D341Med (cell line): ENCODE results near the gene SIRT1.
A peak's percentile ranks its signal among the peaks of the same experiment; 100 is the strongest.
"Not testable (repeated sequence)": the region's sequence is repeated elsewhere in the genome, so short reads cannot be mapped to it uniquely, and the experiment has no call there.

Experiments used
- DNase-seq: peaks from one replicate; pipeline ENCODE4 v3.0.0; 2012; ENCODE audit warnings: low spot score

The SIRT1 gene

DNA sequence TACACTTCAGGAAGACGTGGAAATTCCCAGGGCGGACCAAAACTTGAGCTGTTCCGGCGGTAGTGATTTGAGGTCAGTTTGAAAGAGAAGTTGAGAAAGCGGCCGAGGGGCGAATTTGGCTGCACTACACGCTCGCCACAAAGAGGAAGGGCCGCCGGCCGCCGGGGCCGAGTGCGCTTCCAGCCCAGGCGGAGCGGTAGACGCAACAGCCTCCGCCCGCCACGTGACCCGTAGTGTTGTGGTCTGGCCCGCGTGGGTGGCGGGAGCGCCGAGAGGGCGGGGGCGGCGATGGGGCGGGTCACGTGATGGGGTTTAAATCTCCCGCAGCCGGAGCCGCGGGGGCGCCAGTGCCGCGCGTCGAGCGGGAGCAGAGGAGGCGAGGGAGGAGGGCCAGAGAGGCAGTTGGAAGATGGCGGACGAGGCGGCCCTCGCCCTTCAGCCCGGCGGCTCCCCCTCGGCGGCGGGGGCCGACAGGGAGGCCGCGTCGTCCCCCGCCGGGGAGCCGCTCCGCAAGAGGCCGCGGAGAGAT lies at the start of gene SIRT1:
Gene SIRT1 (plus strand): TSS at position 344 of the 529 bp plus-strand sequence. CDS start 66 bp downstream, at position 410.
- DNase-seq = peak; percentile 93

DNA sequence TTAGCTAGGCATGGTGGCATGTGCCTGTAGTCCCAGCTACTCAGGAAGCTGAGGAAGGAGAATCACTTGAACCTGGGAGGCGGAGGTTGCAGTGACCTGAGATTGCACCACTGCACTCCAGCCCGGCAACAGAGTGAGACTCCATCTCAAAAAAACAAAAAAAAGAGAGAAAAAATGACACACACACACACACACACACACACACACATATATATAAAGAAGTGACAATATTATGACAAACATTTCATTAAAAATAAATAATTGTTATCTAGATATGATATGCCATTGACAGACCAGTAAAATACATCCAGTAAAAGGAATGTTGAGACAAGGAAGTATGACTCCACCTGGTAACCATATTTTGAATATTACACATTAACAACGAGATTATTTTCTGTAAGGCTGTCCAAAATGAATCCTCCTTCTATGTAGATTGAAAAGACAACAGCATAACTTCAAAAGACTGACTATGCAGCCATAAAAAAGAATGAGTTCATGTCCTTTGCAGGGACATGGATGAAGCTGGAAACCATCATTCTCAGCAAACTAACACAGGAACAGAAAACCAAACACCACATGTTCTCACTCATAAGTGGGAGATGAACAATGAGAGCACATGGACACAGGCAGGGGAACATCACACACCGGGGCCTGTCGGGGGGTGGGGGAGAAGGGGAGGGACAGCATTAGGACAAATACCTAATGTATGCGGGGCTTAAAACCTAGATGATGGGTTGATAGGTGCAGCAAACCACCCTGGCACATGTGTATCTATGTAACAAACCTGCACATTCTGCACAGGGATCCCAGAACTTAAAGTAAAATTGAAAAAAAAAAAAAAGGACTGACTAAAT lies 48.7 kb upstream of the SIRT1 start:
- not testable (repeated sequence) for DNase-seq

DNA sequence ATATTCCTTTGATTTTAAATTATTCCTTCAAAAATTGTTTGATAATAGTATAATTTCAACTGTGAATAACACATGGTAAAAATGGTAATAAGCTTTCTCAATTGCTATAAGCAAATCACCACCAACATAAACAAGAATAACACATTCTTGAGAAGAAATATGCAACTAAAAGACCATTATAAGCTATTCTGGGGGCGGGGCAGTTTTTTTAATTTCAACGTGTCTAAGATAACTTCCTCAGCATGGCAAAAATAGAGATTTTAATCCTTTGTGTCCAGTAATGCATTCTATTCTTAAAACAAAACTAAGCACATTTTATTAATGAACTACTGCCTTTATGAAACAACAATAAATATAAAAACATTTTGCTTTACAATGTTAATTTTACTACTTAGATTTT lies 48.0 kb upstream of the SIRT1 start:
- DNase-seq = no peak

DNA sequence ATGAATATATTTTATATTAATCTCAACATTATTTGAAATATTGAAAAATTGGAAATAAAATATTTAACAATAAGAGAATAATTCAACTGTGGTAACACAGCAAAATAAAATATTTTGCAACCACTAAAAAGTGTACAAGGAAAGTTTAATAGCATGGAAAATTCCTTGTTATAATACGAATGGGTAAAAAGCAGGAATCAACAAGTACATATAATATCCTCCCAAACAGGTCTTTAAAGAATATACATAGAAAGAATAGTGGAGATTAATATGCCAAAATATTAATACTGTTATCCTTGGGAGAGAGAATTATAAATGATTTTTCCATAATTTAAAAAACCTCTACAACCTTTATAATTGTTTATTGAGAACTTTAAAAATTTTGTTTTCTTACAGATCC lies 47.5 kb upstream of the SIRT1 start:
- DNase-seq = no peak

DNA sequence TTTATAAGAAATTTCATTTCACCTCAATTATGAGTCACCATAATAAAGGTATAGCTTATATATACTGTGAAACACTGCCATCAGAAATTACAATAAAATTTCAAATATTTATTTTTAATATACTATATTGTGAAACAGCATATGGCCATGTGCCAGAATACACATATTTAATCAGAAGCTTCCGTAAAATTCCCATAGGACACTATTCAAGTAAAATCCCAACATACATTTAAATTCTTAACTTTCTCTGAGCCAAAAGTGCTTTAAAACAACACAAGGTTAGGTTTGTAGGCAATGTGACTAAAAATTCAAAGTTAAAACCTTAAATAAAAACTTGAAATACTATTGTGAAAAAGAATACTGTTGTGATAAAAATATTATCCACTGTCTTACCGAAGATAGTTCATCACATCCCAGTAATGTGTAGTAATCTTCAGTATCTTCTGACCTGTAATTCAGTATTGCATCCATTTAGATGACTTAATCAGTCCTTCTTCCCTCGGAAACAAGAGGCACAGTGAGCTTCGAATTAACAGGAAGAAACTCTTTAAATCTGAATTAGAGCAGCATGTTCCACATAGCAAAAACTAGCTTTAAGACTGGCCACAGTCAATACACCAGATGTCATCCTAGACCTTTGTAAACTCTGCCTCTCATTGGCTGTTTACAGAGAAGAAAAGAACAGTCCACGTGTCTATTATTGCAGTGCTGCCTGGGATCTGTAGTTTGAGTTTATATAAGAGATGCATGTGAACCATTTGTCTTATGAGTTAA lies 46.7 kb upstream of the SIRT1 start, which contains the start of gene DNAJC12:
Gene DNAJC12 (minus strand): TSS at position 648 of the 774 bp plus-strand sequence. CDS start 177 bp downstream, at position 471.
- DNase-seq = peak; percentile 36

DNA sequence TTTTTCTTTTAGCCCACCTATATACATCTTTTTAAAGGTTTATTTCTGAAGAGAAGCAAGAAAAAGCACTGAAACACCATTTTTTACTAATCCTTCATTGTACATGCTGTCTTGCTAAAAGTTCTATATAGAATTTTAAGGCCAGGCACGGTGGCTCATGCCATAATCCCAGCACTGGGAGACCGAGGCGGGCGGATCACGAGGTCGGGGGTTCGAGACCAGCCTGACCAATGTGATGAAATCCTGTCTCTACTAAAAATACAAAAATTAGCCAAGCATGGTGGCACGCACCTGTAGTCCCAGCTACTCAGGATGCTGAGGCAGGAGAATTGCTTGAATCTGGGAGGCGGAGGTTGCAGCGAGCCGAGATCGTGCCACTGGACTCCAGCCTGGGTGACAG lies 44.9 kb upstream of the SIRT1 start:
- DNase-seq = not testable (repeated sequence)

DNA sequence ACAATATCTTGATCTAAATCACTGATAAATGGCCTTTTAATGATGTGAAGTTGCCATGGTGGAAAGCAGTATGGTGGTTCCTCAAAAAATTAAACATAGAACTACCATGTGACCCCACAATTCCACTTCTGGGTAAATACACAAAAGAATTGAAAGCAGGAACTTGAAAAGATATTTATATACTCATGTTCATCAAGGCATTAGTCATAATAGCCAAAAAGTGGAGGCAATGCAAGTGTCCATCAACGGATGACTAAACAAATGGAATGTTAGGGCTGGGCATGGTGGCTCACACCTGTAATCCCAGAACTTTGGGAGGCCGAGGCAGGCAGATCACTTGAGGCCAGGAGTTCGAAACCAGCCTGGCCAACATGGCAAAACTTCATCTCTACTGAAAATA lies 44.5 kb upstream of the SIRT1 start:
- no peak for DNase-seq

DNA sequence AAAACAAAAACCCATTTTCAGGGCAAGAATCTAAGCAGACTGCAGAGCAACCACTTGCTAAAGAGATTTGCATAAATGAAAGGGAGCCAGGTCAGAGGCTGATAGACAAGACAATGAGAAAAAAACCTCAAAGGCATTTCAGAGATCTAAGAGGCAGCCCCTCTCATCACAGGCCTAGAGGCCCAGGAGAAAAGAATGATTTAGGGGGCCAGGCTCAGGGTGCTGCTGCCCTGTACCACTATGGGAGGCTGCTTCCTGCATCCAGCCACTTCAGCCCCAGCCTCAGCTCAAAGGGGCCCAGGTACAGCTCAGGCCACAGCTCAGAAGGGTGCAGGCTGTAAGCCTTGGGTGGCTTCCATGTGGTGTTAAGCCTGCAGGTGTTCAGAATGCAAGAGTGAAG lies 42.7 kb upstream of the SIRT1 start:
- no peak for DNase-seq

DNA sequence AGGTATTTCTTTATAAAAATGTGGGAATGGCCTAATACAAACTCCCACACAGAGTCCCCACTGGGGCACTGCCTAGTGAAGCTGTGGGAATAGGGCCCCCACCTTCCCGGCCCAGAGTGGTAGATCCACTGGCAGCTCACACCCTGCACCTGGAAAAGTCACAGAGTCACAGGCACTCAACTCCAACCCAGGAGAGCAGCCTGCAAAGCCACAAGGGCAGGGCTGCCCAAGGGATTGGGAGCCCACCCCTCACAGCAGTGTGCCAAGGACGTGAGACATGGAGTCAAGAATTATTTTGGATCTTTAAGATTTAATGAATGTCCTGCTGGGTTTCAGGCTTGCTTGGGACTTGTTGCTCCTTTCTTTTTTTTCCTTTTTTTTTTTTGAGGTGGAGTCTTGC lies 41.2 kb upstream of the SIRT1 start:
- no peak for DNase-seq

DNA sequence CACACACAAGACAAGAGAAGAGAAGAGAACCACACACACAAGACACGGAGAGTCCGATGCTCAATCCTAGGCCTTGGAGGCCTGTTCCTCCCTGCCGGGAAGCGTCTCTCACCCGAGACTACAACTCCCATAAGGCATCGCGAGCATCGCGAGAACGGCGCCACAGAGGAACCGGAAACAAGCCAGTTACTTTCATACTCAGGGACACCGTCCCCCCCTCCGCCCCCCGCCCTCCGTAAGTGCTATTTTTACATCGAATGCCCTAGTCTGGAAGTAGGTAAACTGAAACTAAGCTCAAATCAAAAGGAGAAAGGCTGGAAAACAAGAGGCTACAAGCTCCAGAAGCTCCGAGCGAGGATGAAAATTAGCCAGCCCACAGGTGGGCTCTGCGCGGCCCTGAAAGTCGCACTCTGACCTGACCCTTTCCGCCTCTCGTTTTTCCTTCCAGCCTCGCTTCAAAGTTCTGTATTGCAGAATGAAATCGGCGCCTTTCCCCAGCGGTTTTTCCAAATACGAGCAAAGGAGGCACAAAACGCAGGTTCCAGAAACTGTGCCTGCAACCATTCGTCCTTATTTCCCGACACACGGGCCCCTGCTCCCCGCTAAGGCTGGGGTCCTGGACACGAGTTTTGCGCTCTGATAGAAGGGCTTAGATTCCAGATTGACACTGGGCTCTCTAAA lies 35.0 kb upstream of the SIRT1 start:
- DNase-seq = peak; percentile 84

DNA sequence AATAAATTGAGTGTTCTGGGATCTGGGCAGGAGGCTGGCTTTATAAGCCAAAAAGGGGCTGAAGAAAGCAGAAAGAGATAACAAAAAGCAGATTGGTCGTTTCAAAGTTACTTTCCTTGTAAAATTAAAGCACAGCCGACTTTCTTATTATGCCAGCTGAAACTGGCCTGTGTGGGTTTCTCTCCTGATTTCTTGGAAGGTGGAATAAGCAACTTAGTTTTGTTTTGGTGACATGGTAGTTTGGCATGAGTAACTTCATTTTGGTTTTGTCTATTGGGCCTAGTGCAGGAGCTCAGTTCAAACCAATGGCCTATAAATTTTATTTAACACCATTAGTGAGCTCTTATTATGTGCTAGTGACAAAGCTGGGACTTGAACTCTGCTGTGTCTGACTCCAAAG lies 33.3 kb upstream of the SIRT1 start:
- no peak for DNase-seq

DNA sequence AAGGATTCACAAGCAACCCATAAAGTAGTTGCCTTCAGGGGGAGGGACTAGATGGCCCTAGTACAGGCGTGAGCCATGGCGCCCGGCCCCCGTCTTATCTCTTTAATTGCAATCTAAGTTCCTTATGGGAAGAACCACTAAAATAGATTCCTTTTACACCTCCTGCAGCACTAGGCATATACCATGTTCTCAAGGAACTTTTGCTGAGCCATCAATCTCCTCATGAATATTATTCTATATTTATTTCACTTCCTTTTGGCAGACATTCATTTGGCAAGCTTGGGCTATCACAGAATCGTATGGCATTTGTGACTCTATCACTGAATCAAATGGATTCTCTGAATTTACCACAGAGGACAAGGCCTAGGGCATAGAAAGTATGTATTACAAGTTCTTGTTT lies 31.7 kb upstream of the SIRT1 start:
- DNase-seq = no peak

DNA sequence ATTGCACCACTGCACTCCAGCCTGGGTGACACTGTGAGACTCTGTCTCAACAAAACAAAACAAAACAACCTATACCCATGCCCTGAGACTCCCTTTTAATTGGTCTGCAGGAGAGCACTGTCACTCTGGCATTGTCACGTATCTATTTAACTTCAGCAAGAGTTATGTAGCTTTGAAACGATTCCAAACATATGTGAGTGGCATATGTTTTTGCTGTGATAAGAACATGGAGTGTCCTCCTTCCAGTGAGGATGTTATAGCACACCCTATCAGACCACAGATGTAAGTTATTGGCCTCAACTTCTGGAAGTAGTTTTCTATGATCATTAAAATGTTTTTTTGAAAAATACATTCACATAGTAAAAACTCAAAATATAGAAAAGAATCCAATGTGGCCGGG lies 30.9 kb upstream of the SIRT1 start:
- no peak for DNase-seq

DNA sequence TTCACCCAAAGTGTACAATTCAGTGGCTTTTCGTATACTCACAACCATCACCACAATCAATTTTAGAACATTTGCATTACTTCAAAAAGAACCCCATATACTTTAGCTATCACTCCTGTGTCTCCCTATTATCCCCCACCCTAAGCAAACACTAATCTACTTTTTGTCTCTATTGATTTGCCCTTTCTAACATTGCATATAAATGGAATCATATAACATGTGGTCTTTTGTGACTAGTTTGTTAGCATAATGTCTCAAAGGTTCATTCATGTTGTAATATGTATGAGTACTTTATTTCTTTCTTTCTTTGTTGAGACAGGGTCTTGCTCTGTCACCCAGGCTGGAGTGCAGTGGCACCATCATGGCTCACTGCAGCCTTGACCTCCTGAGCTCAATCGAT lies 25.5 kb upstream of the SIRT1 start:
- no peak for DNase-seq

DNA sequence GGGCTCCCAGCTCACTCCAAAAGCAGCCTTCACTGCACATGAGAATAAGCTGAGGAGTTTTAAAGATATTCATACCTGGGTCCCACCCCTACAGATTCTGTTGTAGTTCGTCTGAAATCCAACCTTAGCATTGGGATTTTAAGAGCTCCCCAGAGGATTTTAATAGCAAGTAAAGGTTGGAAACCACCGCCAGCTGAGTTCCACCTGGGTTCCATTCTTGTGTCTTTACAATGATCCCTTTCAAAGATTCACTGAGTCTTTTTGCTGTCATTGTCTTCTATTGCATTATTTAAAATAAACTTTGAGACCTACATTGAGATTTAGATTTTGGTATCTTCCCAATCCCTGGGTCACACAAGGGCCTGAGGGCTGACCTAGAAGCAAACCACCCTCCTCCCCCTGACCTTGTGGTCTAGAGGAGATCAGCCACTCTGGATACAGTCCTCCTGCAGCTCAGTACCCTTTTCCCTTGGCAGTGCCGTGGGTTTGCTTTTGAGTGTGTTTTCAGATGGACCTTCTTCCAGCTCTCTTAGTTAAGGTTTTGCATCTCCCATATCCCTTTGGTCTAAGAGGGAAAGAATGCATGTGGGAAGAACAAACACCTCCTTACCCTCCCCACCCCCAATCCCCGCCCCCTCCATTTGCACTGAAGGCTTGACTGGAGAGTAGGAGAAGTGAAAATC lies 22.6 kb upstream of the SIRT1 start:
- no peak for DNase-seq

DNA sequence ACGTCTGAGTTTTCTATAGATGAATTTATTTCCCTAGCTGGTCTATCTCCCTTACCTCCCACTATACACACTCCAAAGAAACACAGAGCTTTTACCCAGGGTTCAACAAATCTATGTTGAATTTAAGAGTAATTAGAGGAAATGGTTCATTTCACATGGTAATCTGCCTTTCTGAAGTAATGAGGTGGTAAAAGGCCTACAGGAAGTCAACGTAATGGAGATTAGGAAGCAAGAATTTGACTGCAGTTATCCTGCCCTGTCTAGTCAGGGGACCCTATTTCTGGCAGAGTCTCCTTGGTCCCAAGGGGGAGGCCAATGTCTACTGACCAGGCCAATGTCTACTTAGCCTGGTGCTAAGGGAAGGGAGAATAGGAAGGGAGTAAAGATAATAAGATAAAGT lies 21.4 kb upstream of the SIRT1 start:
- no peak for DNase-seq

DNA sequence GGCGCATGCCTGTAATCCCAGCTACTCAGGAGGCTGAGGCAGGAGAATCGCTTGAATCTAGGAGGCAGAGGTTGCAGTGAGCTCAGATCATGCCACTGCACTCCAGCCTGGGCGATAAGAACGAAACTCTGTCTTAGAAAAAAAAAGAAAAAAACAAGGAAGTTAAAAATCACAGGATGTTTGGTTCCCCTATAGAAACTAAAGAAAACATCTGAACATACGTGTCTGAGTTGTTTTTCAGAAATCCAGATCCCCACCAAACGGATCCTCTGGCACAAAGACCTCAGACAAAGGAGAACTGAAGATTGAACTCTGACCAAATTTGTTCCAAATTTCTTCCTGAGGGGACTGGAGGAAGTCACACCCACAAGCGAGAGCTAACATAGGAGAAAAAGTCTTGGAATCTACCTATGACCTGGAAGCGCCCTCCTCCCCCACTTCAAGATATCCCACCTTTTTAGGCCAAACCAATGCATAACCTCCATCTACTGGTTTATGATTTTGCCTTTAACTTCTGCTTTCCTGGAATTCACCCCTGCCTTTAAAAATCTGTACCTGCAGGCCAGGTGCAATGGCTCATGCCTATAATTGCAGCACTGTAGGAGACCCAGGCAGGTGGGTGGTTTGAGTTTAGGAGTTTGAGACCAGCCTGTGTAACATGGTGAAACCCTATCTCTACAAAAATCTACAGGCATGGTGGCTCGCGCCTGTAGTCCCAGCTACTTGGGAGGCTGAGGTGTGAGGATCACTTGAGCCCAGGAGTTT lies 19.7 kb upstream of the SIRT1 start:
- no peak for DNase-seq

DNA sequence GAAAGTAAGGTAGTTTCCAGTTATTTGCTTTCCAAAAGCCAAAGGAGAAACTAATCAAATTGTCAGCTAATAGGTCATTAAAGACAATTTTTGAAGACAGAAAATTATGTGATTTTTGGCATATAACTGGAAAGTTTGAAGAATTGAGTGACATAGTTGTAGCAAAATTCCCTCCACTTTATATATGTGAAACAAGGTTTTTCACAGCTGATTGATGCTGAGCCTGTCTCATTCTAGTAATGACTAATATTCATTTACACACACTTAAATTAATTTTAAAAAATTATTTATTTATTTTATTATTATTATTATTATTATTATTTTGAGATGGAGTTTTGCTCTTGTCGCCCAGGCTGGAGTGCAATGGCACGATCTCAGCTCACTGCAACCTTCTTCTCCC lies 16.3 kb upstream of the SIRT1 start:
- DNase-seq = no peak

DNA sequence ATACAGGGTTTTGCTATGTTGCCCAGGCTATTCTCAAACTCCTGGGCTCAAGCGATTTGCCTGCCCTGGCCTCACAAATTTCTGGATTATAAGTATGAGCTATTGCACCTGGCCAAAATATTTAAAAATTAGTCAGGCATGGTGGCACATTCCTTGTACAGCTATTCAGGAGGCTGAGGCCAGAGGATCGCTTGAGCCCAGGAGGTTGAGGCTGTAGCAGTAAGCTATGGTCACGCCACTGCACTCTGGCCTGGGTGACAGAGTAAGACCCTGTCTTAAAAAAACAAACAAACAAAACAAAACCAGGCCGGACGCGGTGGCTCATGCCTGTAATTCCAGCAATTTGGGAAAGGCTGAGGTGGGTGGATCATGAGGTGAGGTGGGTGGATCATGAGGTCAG lies 14.5 kb upstream of the SIRT1 start:
- DNase-seq = no peak

DNA sequence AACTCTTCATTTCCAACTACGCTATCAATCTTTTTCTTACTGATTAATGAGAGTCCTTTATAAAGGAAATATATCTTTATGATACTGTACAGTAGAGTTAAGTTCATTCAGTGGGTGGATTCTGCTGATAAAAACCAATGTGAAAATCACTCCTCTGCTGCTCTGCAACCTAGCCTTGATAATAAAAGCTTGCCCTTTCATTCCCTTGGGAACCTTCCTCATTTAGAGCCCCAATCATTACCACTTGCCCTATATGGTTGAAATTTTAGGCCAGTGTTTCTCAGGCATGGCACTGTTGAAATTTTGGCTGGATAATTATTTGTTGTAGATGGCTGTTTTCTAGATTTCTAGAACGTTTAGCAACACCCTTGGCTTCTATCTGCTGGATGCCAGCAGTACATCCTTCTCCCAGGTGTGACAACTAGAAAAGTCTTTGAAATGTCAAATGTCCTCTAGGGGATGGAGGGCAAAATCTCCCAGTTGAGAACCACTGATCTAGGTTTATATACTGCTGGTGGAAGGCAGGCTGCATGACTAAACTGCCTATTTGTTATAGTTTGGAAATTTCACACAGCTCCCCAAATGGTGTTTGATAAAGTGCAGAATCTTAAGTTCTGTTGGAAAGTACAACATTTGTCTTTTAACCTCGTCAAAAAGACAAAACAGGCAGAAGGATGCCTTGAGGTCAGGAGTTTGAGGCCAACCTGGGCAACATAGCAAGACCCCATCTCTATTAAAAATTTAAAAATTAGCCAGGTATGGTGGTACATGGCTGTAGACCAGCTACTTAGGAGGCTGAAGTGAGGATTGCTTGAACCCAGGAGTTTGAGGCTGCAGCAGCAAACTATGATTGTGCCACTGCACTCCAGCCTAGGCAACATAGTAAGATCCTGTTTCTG lies 8.9 kb upstream of the SIRT1 start:
- no peak for DNase-seq
